Transverse colon (tissue), 3 donors: ENCODE results near the gene SHMT2.

ENCODE experiments used
- POLR2A ChIP-seq: fragments of 450-650 bp; IDR thresholded peaks from one replicate; pipeline ENCODE4 v1.6.1; 2016; ENCODE audit warnings: antibody characterized with exemption, mild to moderate bottlenecking, moderate library complexity
- TF ChIP-seq, protein P1 (sequence below), 5 experiments: fragments of 200-600 bp in 3 of 5; fragments of 450-650 bp in 2 of 5; sonication (generic) in 3 of 5; IDR thresholded peaks; 1 replicate in 2 of 5; 2 replicates in 3 of 5; pipeline ENCODE4 v1.5.1; 2016 to 2017; ENCODE audit warnings: antibody characterized with exemption in 5 of 5, inconsistent platforms in 3 of 5, mild to moderate bottlenecking in 2 of 5, moderate library complexity in 1 of 5

DNA sequence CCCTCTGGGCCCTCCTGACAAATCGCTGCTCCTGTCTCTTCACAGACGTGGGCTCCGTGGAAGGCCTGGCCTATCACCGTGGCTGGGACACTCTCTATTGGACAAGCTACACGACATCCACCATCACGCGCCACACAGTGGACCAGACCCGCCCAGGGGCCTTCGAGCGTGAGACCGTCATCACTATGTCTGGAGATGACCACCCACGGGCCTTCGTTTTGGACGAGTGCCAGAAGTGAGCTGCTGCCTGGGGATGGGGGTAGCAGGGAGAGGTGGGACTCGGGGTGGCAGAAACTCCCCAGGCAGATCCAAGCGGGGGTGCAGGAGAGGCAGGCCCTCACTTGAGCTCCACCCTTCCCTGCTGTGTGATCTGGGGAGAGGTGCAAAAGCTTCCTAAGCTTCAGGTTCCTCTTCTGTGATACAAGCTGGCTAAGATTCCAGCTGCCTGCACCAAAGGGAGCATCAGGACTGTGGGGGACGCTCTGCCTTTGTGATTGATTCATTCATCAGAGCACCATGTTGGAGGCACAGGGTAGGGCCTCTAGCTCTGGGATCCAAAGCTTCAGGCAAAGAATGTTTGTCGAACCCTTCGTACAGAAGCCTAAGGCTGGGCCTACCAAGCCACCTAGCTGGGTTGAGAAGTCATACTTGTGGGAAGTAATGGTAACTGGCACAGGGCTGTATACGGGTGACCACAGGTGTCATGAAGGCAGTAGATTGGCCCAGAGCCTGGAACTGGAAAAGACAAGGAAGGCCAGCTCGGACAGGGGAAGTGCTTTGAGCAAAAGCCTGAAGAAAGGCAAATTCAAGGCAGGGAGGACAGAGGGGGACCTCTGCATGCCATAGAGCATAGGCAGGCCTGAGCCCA is 42.1 kb upstream of the SHMT2 start:
- TF ChIP-seq, protein P1, sequence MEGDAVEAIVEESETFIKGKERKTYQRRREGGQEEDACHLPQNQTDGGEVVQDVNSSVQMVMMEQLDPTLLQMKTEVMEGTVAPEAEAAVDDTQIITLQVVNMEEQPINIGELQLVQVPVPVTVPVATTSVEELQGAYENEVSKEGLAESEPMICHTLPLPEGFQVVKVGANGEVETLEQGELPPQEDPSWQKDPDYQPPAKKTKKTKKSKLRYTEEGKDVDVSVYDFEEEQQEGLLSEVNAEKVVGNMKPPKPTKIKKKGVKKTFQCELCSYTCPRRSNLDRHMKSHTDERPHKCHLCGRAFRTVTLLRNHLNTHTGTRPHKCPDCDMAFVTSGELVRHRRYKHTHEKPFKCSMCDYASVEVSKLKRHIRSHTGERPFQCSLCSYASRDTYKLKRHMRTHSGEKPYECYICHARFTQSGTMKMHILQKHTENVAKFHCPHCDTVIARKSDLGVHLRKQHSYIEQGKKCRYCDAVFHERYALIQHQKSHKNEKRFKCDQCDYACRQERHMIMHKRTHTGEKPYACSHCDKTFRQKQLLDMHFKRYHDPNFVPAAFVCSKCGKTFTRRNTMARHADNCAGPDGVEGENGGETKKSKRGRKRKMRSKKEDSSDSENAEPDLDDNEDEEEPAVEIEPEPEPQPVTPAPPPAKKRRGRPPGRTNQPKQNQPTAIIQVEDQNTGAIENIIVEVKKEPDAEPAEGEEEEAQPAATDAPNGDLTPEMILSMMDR (IDR thresholded peaks at IDR 0.05) = no peak
- TF ChIP-seq POLR2A = no peak
